Muscle of leg (tissue), 11 donors: ENCODE results near the gene CRIM1. TPM values are rescaled to one million over a fixed set of nuclear protein-coding genes. Genes with fewer than 3 reads are reported as not detected.

Source experiments
- DNase-seq: peaks from one replicate; pipeline ENCODE4 v3.0.0; 2013
- H3K27ac ChIP-seq: one replicate; pipeline ENCODE4 v1.5.1; 2013; ENCODE audit warnings: mild to moderate bottlenecking, low read length, control low read depth
- H3K27me3 ChIP-seq: one replicate; pipeline ENCODE4 v1.6.1; 2013; ENCODE audit warnings: low read length; ENCODE audit not compliant: control insufficient read depth, insufficient read depth
- H3K36me3 ChIP-seq: one replicate; pipeline ENCODE4 v1.6.1; 2013; ENCODE audit warnings: low read length; ENCODE audit not compliant: control insufficient read depth, insufficient read depth
- H3K4me1 ChIP-seq: one replicate; pipeline ENCODE4 v1.6.1; 2013; ENCODE audit warnings: low read length; ENCODE audit not compliant: control insufficient read depth, insufficient read depth
- H3K4me3 ChIP-seq: one replicate; pipeline ENCODE4 v1.5.1; 2013; ENCODE audit warnings: low read length, control low read depth
- H3K9me3 ChIP-seq: replicated peaks from 2 replicates; pipeline ENCODE4 v1.6.1; 2013; ENCODE audit warnings: low read depth, low read length; ENCODE audit not compliant: control insufficient read depth
- WGBS: methylation state at CpG from one replicate; pipeline ENCODE4 v1.1.5; 2013; ENCODE audit warnings: missing lambda C conversion rate; ENCODE audit not compliant: insufficient coverage; 5-methylcytosine and 5-hydroxymethylcytosine counted together
- polyA plus RNA-seq, 8 donors: library from polyadenylated mRNA; unstranded; fragments of 120-200 nt; gene quantifications; one replicate each; pipeline versions ENCODE4 v1.2.1 to v1.2.3, GENCODE V29; 2013; ENCODE audit warnings: inconsistent platforms in 1 of 8, low replicate concordance in 1 of 8; ENCODE audit not compliant: insufficient read length in 8 of 8, insufficient read depth in 1 of 8
- total RNA-seq: library from RNA; stranded (reverse); fragments of 120-200 nt; gene quantifications from one replicate; pipeline ENCODE4 v1.2.4, GENCODE V29; 2013

Gene CRIM1
- total and polyA plus RNA-seq, 9 donors, result 14.0 to 31.8 (median 20.4) TPM

- no peaks in the 10 kb centered on the region for H3K27me3 ChIP-seq
Observed at GRCh38 chr2:36526226-36526625, 170.6 kb downstream of the CRIM1 start.

GRCh38 chr2:36528274-36528673 lies 172.7 kb downstream of the CRIM1 start:
- Histone ChIP-seq H3K4me3 (no peak overlapping the region), H3K27ac (no peak overlapping the region), H3K27me3 (no peaks in the 10 kb centered on the region), H3K36me3 (peaks cover 8% of the 10 kb centered on the region), H3K4me1 (no peaks in the 10 kb centered on the region), H3K9me3 (no peaks in the 10 kb centered on the region)
- WGBS, result 87% methylated on average over 3 of the region's 4 CpGs
- DNase-seq, result no peak

More at GRCh38 chr2:36526226-36526625, 170.6 kb downstream of the CRIM1 start:
- Histone ChIP-seq H3K4me1 (no peaks in the 10 kb centered on the region), H3K27ac (no peak overlapping the region), H3K4me3 (no peak overlapping the region), H3K36me3 (peaks cover 10% of the 10 kb centered on the region), H3K9me3 (no peaks in the 10 kb centered on the region)
- DNase-seq, result no peak
- 75% methylated on average over 1 of the region's 2 CpGs for WGBS

- Histone ChIP-seq H3K27ac (no peak overlapping the region), H3K4me1 (no peaks in the 10 kb centered on the region), H3K4me3 (no peak overlapping the region), H3K27me3 (no peaks in the 10 kb centered on the region), H3K36me3 (peaks cover 7% of the 10 kb centered on the region), H3K9me3 (no peaks in the 10 kb centered on the region)
- no peak for DNase-seq
- 93% methylated on average over 3 of the region's 7 CpGs for WGBS
Observed at GRCh38 chr2:36528766-36529392, 173.3 kb downstream of the CRIM1 start.

- no peak overlapping the region for H3K27ac ChIP-seq
- H3K4me1 ChIP-seq, result no peaks in the 10 kb centered on the region
- H3K36me3 ChIP-seq, result peaks cover 7% of the 10 kb centered on the region
- no peak overlapping the region for H3K4me3 ChIP-seq
- peak; percentile 30 for DNase-seq
- no peaks in the 10 kb centered on the region for H3K9me3 ChIP-seq
- no peaks in the 10 kb centered on the region for H3K27me3 ChIP-seq
- WGBS, result 49% methylated on average over 6 of the region's 9 CpGs
Observed at GRCh38 chr2:36530178-36530982, 174.8 kb downstream of the CRIM1 start.

GRCh38 chr2:36530983-36531354 lies 175.4 kb downstream of the CRIM1 start:
- Histone ChIP-seq H3K36me3 (peaks cover 7% of the 10 kb centered on the region), H3K27me3 (no peaks in the 10 kb centered on the region), H3K4me1 (no peaks in the 10 kb centered on the region), H3K9me3 (no peaks in the 10 kb centered on the region), H3K27ac (no peak overlapping the region), H3K4me3 (no peak overlapping the region)
- 20% methylated on average over 1 of the region's 3 CpGs for WGBS
- DNase-seq, result peak; percentile 75

- no peak overlapping the region for H3K4me3 ChIP-seq
- H3K9me3 ChIP-seq, result no peaks in the 10 kb centered on the region
- peaks cover 15% of the 10 kb centered on the region for H3K36me3 ChIP-seq
- no peak for DNase-seq
- no peaks in the 10 kb centered on the region for H3K4me1 ChIP-seq
- H3K27ac ChIP-seq, result no peak overlapping the region
- no peaks in the 10 kb centered on the region for H3K27me3 ChIP-seq
Observed at GRCh38 chr2:36534275-36534799, 178.8 kb downstream of the CRIM1 start.

- no peaks in the 10 kb centered on the region for H3K27me3 ChIP-seq
- H3K36me3 ChIP-seq, result peaks cover 15% of the 10 kb centered on the region
- no CpG with 5 or more reads among the region's 2 CpGs for WGBS
Observed at GRCh38 chr2:36535099-36535498, 179.5 kb downstream of the CRIM1 start.

GRCh38 chr2:36536776-36537175 lies 181.2 kb downstream of the CRIM1 start:
- Histone ChIP-seq H3K27me3 (no peaks in the 10 kb centered on the region), H3K36me3 (peaks cover 24% of the 10 kb centered on the region), H3K4me1 (no peaks in the 10 kb centered on the region), H3K9me3 (no peaks in the 10 kb centered on the region), H3K27ac (no peak overlapping the region), H3K4me3 (no peak overlapping the region)
- no peak for DNase-seq
- WGBS, result 80% methylated on average over 2 of the region's 3 CpGs

More at GRCh38 chr2:36535099-36535498, 179.5 kb downstream of the CRIM1 start:
- Histone ChIP-seq H3K9me3 (no peaks in the 10 kb centered on the region), H3K27ac (no peak overlapping the region), H3K4me1 (no peaks in the 10 kb centered on the region), H3K4me3 (no peak overlapping the region)
- no peak for DNase-seq

- DNase-seq, result peak; percentile 34
Observed at GRCh38 chr2:36538335-36538734, 182.8 kb downstream of the CRIM1 start.

GRCh38 chr2:36539631-36540030 lies 184.1 kb downstream of the CRIM1 start:
- Histone ChIP-seq H3K27ac (no peak overlapping the region), H3K36me3 (peaks cover 26% of the 10 kb centered on the region)
- WGBS, result over 99% methylated on average over 7 of the region's 7 CpGs

More at GRCh38 chr2:36538335-36538734, 182.8 kb downstream of the CRIM1 start:
- Histone ChIP-seq H3K4me3 (no peak overlapping the region), H3K27ac (no peak overlapping the region), H3K36me3 (peaks cover 24% of the 10 kb centered on the region), H3K27me3 (no peaks in the 10 kb centered on the region), H3K9me3 (no peaks in the 10 kb centered on the region), H3K4me1 (peaks cover 4% of the 10 kb centered on the region)
- WGBS, result 67% methylated on average over 1 of the region's 5 CpGs

More at GRCh38 chr2:36539631-36540030, 184.1 kb downstream of the CRIM1 start:
- no peaks in the 10 kb centered on the region for H3K27me3 ChIP-seq
- H3K9me3 ChIP-seq, result no peaks in the 10 kb centered on the region
- no peak overlapping the region for H3K4me3 ChIP-seq
- DNase-seq, result no peak
- peaks cover 4% of the 10 kb centered on the region for H3K4me1 ChIP-seq
